A673 (cell line): ENCODE data around the gene PCDHGB6. TPM values are rescaled to one million over a fixed set of nuclear protein-coding genes. Genes with fewer than 3 reads are reported as not detected.

ENCODE experiments used
- BruUV-seq: library from RNA; stranded (reverse); fragments of 400-500 nt; replicated peaks from 2 replicates; lab custom pipeline; 2021; lab: Mats Ljungman, UMichigan
- CTCF ChIA-PET: fragments of 300-600 bp; sonication (Branson Sonifier 250); formaldehyde crosslinking; loops from one replicate; lab custom pipeline; 2022; ENCODE audit warnings: antibody characterized with exemption; lab: Charles Lee
- POLR2A ChIA-PET: fragments of 300-600 bp; sonication (Branson Sonifier 250); formaldehyde crosslinking; loops from one replicate; lab custom pipeline; 2022; ENCODE audit warnings: antibody characterized with exemption; ENCODE audit not compliant: low non-redundant PET; lab: Charles Lee
- DNase-seq: peaks from one replicate; pipeline ENCODE4 v3.0.0-alpha.2; 2015; ENCODE audit warnings: low spot score
- H3K27ac ChIP-seq: fragments of 200-600 bp; sonication (generic); 2 replicates; pipeline ENCODE4 v1.5.1; 2016; ENCODE audit warnings: mixed run types, low read depth, mild to moderate bottlenecking, mixed read lengths, antibody characterized with exemption, low read length; ENCODE audit not compliant: poor library complexity, severe bottlenecking
- H3K27me3 ChIP-seq: fragments of 200-600 bp; sonication (generic); replicated peaks from 2 replicates; pipeline ENCODE4 v1.6.1; 2017; ENCODE audit warnings: mixed run types, low read depth, mild to moderate bottlenecking, mixed read lengths, antibody characterized with exemption, low read length; ENCODE audit not compliant: insufficient read depth, poor library complexity
- H3K36me3 ChIP-seq: fragments of 200-600 bp; sonication (generic); 2 replicates; pipeline ENCODE4 v1.6.1; 2016; ENCODE audit warnings: mixed run types, mild to moderate bottlenecking, mixed read lengths, antibody characterized with exemption, low read length; ENCODE audit not compliant: insufficient read depth, poor library complexity, severe bottlenecking
- H3K4me1 ChIP-seq: fragments of 200-600 bp; sonication (generic); 2 replicates; pipeline ENCODE4 v1.6.1; 2017; ENCODE audit warnings: mixed run types, mild to moderate bottlenecking, mixed read lengths, antibody characterized with exemption, low read length; ENCODE audit not compliant: insufficient read depth, poor library complexity, severe bottlenecking
- H3K4me3 ChIP-seq: fragments of 200-600 bp; sonication (generic); 2 replicates; pipeline ENCODE4 v1.5.1; 2016; ENCODE audit warnings: low read depth, mixed run types, mild to moderate bottlenecking, mixed read lengths, low read length; ENCODE audit not compliant: poor library complexity, severe bottlenecking
- H3K9me3 ChIP-seq: fragments of 200-600 bp; sonication (generic); 2 replicates; pipeline ENCODE4 v1.6.1; 2016; ENCODE audit warnings: mixed run types, low read depth, mild to moderate bottlenecking, mixed read lengths, antibody characterized with exemption, low read length; ENCODE audit not compliant: poor library complexity, severe bottlenecking
- CTCF ChIP-seq: fragments of 300-800, 200-600 bp; sonication (generic); conservative IDR thresholded peaks from 2 replicates; pipeline ENCODE4 v1.5.1; 2017; ENCODE audit warnings: low read depth, mild to moderate bottlenecking, antibody characterized with exemption, low read length, moderate library complexity, mixed read lengths
- EZH2 ChIP-seq: fragments of 200-600 bp; sonication (generic); IDR thresholded peaks from 2 replicates; pipeline ENCODE4 v1.6.1; 2017; ENCODE audit warnings: borderline replicate concordance, low read depth, mild to moderate bottlenecking, mixed read lengths, antibody characterized with exemption, low read length; ENCODE audit not compliant: poor library complexity, severe bottlenecking
- intact Hi-C: fragments of 100-400 bp; cut with micrococcal nuclease; formaldehyde crosslinking; loops from one replicate; pipeline ENCODE4 v1.10.0; 2022; ENCODE audit not compliant: unreplicated experiment
- total RNA-seq: library from RNA; stranded (reverse); gene quantifications from 2 replicates; pipeline ENCODE4 v1.2.3, GENCODE V29; 2021

Gene PCDHGB6
- total RNA-seq, 1 experiment from 2014 or later: 4.6 TPM

- ChIA-PET CTCF (no interaction called here), POLR2A (no interaction called here)
- no peak for TF ChIP-seq CTCF
- TF ChIP-seq EZH2: no peak
- H3K4me3 ChIP-seq: no peak overlapping the region
- H3K9me3 ChIP-seq: peaks cover 69% of the 10 kb centered on the region
- H3K4me1 ChIP-seq: no peaks in the 10 kb centered on the region
- DNase-seq: no peak
- BruUV-seq: no TSS peak
- intact Hi-C loops: no loop called here
- H3K36me3 ChIP-seq: no peaks in the 10 kb centered on the region
- H3K27ac ChIP-seq: no peak overlapping the region
- H3K27me3 ChIP-seq: no peaks in the 10 kb centered on the region
Observed at GRCh38 chr5:141388661-141389060, 19.2 kb upstream of the PCDHGB6 start.

- TF ChIP-seq EZH2: no peak
- TF ChIP-seq CTCF: no peak
- Histone ChIP-seq H3K27me3 (no peaks in the 10 kb centered on the region), H3K27ac (no peak overlapping the region), H3K9me3 (peaks cover 62% of the 10 kb centered on the region), H3K36me3 (no peaks in the 10 kb centered on the region), H3K4me1 (no peaks in the 10 kb centered on the region), H3K4me3 (no peak overlapping the region)
- intact Hi-C loops: no loop called here
- ChIA-PET CTCF (no interaction called here), POLR2A (no interaction called here)
- no TSS peak for BruUV-seq
- DNase-seq: no peak
Observed at GRCh38 chr5:141389153-141390042, 18.4 kb upstream of the PCDHGB6 start.

- H3K9me3 ChIP-seq: peaks cover 54% of the 10 kb centered on the region
- CTCF ChIA-PET: no interaction called here
- BruUV-seq: no TSS peak
- H3K36me3 ChIP-seq: no peaks in the 10 kb centered on the region
- POLR2A ChIA-PET: no interaction called here
- intact Hi-C loops: no loop called here
- peak; percentile 71 for DNase-seq
- H3K27ac ChIP-seq: no peak within 1 kb of the TSS
- H3K27me3 ChIP-seq: no peaks in the 10 kb centered on the region
- TF ChIP-seq CTCF: peak; percentile 44
- TF ChIP-seq EZH2: no peak
- no peaks in the 10 kb centered on the region for H3K4me1 ChIP-seq
- no peak within 1 kb of the TSS for H3K4me3 ChIP-seq
Observed at GRCh38 chr5:141392429-141393198, 15.2 kb upstream of the PCDHGB6 start, which contains the start of gene PCDHGA8. TSS of gene PCDHGA8 (plus strand) at chr5:141392633. CDS start at chr5:141392814, 181 bp downstream.
